Left lung (tissue), 10 donors: ENCODE results near the gene ADAMTSL5. TPM values are rescaled to one million over a fixed set of nuclear protein-coding genes. Genes with fewer than 3 reads are reported as not detected.

Source experiments
- ATAC-seq: fragments of 200-7000 bp; cut with Tn5 transposase; one replicate; pipeline ENCODE4 v1.9.1; 2020; ENCODE audit warnings: moderate library complexity
- DNase-seq, 4 donors: peaks; one replicate each; pipeline ENCODE4 v3.0.0-alpha.2; 2013 to 2020
- H3K27ac ChIP-seq, 2 donors: fragments of 200-600 bp; sonication (generic) in 1 of 2; one replicate each; pipeline versions ENCODE4 v1.5.0 to v1.8.0; 2020 to 2021
- H3K27me3 ChIP-seq, 2 donors: fragments of 200-600 bp; sonication (generic) in 1 of 2; one replicate each; pipeline versions ENCODE4 v1.5.0 to v1.8.0; 2020 to 2021
- H3K36me3 ChIP-seq, 2 donors: fragments of 200-600 bp; sonication (generic) in 1 of 2; one replicate each; pipeline versions ENCODE4 v1.5.0 to v1.8.0; 2020 to 2021
- H3K4me1 ChIP-seq, 2 donors: fragments of 200-600 bp; one replicate each; pipeline ENCODE4 v1.8.0; 2021
- H3K4me3 ChIP-seq, 2 donors: fragments of 200-600 bp; sonication (generic) in 1 of 2; one replicate each; pipeline versions ENCODE4 v1.5.0 to v1.8.0; 2020 to 2021; ENCODE audit warnings: mild to moderate bottlenecking in 1 of 2
- H3K9me3 ChIP-seq, 2 donors: fragments of 200-600 bp; sonication (generic) in 1 of 2; one replicate each; pipeline versions ENCODE4 v1.5.0 to v1.8.0; 2020 to 2021
- intact Hi-C, 2 donors: fragments of 100-400 bp; cut with DNase I; formaldehyde crosslinking; loops; one replicate each; pipeline versions ENCODE4 v1.11.2 to v1.14.2; 2022
- polyA plus RNA-seq, 6 donors: library from polyadenylated mRNA; unstranded; fragments of 120-200 nt; gene quantifications; one replicate each; pipeline ENCODE4 v1.2.1, GENCODE V29; 2013; ENCODE audit not compliant: insufficient read length in 6 of 6
- total RNA-seq, 2 donors: library from RNA; stranded (reverse); fragmentation: NEBNext Ultra II Directional; extraction: Animal tissue kit (Norgen Biotek cat#: 25700); gene quantifications; one replicate each; pipeline ENCODE4 v1.2.1, GENCODE V29; 2021
- TF ChIP-seq, protein P1 (sequence below), 2 donors: fragments of 200-600 bp; sonication (generic) in 1 of 2; IDR thresholded peaks; one replicate each; pipeline versions ENCODE4 v1.5.0 to v1.8.0; 2021; ENCODE audit warnings: antibody characterized with exemption in 2 of 2
- donor health status: DM: no; HTN: yes; CAD: no.
- donor health status: DM: no; HTN: no; CAD: no.

ADAMTSL5 gene
- total and polyA plus RNA-seq, 8 donors = 0.32 to 5.3 (median 0.60) TPM

DNA sequence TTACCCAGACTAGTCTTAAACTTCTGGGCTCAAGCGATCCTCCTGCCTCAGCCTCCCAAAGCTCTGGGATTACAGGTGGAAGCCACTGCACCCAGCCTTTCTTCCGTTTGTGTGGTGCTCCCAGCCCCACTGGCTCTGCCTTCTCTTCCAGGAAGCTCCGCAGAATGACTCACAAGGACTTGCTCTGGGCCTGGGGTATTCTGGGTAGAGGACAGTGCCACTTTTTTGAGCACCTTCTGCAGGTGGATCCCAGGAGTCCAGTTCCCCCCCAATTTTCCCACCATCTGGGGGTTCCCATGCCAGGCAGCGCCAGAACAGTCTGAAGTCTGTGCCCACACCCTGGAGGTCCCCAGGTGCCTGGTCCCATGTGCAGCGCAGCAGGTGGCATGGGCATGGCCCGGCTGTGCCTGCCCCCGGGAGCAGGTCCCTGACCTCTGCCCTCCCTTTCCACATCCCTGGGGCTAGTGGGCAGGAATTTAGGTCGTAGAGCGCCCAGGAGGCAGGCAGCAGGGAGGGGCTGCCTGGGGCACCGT, 20.3 kb downstream of the ADAMTSL5 start:
- TF ChIP-seq, protein P1, sequence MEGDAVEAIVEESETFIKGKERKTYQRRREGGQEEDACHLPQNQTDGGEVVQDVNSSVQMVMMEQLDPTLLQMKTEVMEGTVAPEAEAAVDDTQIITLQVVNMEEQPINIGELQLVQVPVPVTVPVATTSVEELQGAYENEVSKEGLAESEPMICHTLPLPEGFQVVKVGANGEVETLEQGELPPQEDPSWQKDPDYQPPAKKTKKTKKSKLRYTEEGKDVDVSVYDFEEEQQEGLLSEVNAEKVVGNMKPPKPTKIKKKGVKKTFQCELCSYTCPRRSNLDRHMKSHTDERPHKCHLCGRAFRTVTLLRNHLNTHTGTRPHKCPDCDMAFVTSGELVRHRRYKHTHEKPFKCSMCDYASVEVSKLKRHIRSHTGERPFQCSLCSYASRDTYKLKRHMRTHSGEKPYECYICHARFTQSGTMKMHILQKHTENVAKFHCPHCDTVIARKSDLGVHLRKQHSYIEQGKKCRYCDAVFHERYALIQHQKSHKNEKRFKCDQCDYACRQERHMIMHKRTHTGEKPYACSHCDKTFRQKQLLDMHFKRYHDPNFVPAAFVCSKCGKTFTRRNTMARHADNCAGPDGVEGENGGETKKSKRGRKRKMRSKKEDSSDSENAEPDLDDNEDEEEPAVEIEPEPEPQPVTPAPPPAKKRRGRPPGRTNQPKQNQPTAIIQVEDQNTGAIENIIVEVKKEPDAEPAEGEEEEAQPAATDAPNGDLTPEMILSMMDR (IDR thresholded peaks at IDR 0.05) = no peak
- H3K4me3 ChIP-seq = no peak overlapping the region
- peaks cover 0 to 62% of the 10 kb centered on the region in 2 donors for H3K27me3 ChIP-seq
- H3K27ac ChIP-seq = no peak overlapping the region
- H3K36me3 ChIP-seq = no peaks in the 10 kb centered on the region
- intact Hi-C loops = no loop called here
- no peak for ATAC-seq
- no peak for DNase-seq
- H3K9me3 ChIP-seq = no peaks in the 10 kb centered on the region
- peaks cover 5 to 18% of the 10 kb centered on the region in 2 donors for H3K4me1 ChIP-seq

DNA sequence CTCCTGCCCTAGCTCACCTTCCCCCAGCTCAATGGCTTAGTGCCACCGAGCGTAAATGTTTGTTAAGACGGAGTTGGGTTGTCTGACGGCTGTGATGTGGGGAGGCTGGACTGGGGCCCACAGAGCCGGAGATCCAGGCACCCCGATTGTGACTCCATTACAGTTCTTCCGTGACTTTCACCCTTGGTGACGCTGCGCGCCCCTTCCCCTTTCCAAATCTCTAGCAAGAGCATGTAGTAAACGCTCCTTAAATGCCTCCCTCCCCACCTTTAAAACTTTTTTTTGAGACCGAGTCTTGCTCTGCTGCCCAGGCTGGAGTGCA, 21.0 kb downstream of the ADAMTSL5 start:
- Histone ChIP-seq H3K9me3 (no peaks in the 10 kb centered on the region), H3K27me3 (peaks cover 0 to 54% of the 10 kb centered on the region in 2 donors), H3K36me3 (no peaks in the 10 kb centered on the region), H3K4me3 (no peak overlapping the region), H3K27ac (no peak overlapping the region), H3K4me1 (peaks cover 5 to 18% of the 10 kb centered on the region in 2 donors)
- ATAC-seq (no peak), DNase-seq (no peak)
- TF ChIP-seq, protein P1 (IDR thresholded peaks at IDR 0.05) = no peak
- intact Hi-C loops = no loop called here

DNA sequence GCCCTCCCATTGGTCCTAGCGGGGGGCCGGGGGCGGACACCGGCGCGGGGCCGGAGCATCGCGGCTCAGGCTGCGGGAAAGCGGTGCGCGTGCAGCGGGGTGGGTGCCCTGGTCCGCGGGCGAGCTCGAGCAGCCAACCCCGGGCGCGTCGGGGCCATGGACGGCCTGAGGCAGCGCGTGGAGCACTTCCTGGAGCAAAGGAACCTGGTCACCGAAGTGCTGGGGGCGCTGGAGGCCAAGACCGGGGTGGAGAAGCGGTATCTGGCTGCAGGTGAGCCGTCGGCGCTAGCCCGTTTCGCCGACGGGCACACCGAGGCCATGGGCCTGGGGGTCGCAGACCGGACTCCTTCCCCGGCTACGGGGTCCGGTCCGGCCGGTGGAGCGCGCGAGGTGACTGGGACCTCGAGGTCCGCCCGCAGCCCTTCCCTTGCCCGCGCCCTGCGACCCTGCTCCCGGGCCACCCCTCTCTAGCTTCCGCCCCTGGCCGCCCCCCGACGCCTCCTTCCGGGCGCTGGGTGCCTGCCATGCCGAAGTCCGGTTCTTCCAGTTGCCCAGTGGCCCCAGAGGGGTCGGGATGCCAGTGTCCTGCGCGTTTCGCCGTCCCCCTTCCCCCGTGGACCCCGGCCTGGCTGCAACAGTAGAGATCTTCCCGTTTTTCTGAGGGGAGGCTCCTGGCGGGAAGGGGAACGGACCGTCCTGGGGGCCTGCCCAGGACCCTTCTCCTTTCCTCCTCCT, 21.5 kb downstream of the ADAMTSL5 start, which contains the start of gene REEP6:
REEP6 (plus strand) TSS at position 68 of the 735 bp plus-strand sequence; CDS start at position 157, 89 bp downstream.
- Histone ChIP-seq H3K27ac (peak within 1 kb of the TSS; percentile 36 to 71), H3K4me3 (peak within 1 kb of the TSS; percentile 43 to 53), H3K4me1 (peaks cover 5 to 18% of the 10 kb centered on the region in 2 donors), H3K9me3 (no peaks in the 10 kb centered on the region), H3K36me3 (no peaks in the 10 kb centered on the region), H3K27me3 (peaks cover 0 to 49% of the 10 kb centered on the region in 2 donors)
- intact Hi-C loops = no loop called here
- DNase-seq = peak in 1 of 4 donors; percentile 80
- TF ChIP-seq, protein P1 (IDR thresholded peaks at IDR 0.05) = peak in 1 of 2 donors; percentile 6
- no peak for ATAC-seq

DNA sequence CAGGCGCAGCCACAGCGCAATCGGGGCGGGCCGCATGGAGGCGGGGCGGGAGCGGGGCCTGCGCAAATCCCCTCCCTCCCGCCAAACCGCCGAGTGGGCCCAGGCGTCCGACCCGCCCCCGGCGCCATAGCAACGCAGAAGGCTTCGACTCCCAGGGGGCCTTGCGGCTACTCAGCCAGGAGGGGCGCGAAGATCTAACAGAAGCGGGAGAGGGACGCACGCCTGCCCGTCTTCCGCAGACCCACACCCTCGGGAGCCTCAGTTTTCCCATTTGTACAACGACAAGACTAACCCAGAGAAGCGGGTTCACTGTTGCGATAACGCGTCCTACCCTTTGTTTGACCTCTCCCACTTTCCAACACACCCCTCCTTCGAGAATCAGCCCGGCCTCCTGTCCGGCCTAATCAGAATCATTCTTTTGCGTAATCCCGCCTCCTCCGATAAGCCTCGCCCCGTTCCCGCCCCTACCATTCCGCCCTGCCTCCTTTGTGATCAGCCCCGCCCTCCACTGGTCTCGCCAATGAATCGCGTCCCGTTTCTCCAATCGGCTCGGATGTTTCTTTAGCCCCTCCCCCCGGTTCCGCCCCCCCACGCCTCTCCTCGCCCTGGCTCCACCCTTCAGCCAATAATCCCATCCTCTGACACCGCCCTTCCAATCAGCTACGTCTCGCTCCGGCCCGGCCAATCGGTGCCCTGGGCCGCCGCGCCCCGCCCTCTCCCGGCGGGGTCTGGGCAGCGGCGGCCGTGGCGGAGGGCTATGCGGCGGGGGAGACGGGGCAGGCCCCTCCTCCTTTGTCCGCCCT, 22.3 kb downstream of the ADAMTSL5 start, which contains the start of gene PCSK4:
PCSK4 (minus strand) TSS at position 40 of the 803 bp plus-strand sequence; CDS start at position 36, 4 bp downstream.
- TF ChIP-seq, protein P1 (IDR thresholded peaks at IDR 0.05) = peak in 1 of 2 donors; percentile 15
- H3K4me1 ChIP-seq = peaks cover 5 to 18% of the 10 kb centered on the region in 2 donors
- no peaks in the 10 kb centered on the region for H3K9me3 ChIP-seq
- DNase-seq (peak; percentile 96 to 99 (median 98)), ATAC-seq (peak; percentile 91)
- peaks cover 0 to 41% of the 10 kb centered on the region in 2 donors for H3K27me3 ChIP-seq
- peak within 1 kb of the TSS; percentile 43 to 53 for H3K4me3 ChIP-seq
- no peaks in the 10 kb centered on the region for H3K36me3 ChIP-seq
- peak within 1 kb of the TSS; percentile 36 to 71 for H3K27ac ChIP-seq
- intact Hi-C loops = no loop called here
